RWPE1 (cell line): ENCODE results near the gene PER1.

ENCODE experiments used
- CTCF ChIA-PET: fragments of 350-600 bp; sonication (Branson Sonifier 250); formaldehyde crosslinking; extraction: SDS; loops from one replicate; lab custom pipeline; 2021; lab: Yijun Ruan, JAX
- POLR2A ChIA-PET: fragments of 400-600 bp; formaldehyde crosslinking; extraction: SDS; loops from one replicate; lab custom pipeline; 2020; ENCODE audit warnings: antibody characterized with exemption; ENCODE audit not compliant: low non-redundant PET; lab: Yijun Ruan, JAX
- DNase-seq: peaks from one replicate; pipeline ENCODE4 v3.0.0; 2012; ENCODE audit warnings: low spot score
- H3K27ac ChIP-seq: fragments of 450-650 bp; 2 replicates; pipeline ENCODE4 v1.5.1; 2017
- TF ChIP-seq, protein P1 (sequence below): fragments of 450-650 bp; conservative IDR thresholded peaks from 2 replicates; pipeline ENCODE4 v1.5.1; 2017; ENCODE audit warnings: low read depth, mild to moderate bottlenecking

PER1 gene

DNA sequence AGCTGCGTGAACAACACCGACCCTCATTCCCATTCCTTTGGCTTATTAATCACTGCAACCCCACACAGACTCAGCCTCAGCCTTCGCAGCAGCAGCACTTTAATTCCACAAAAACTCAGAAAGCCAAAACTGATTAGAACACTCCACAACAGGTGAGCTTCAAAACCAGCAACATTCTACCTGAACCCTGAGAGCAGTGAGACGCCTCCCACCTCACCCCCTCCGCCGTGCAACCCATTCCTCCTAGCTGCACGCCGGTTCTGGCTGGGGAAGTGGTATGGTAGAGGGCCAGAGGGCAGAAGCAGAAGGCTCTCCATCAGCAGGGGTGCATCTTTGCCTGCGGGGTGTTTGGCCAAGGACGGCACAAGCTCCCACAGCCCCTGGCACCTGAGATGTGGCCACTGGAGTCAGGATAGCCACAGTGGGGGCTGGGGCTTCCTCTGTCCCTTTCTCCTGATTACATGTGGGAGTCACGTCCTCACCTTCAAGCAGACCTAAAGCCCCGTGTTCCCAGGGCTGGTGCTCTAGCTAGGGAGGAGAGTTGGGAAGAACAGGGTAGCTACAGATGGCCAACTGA is 36.1 kb upstream of the PER1 start:
- peak overlapping the region; percentile 97 for H3K27ac ChIP-seq
- TF ChIP-seq, protein P1, sequence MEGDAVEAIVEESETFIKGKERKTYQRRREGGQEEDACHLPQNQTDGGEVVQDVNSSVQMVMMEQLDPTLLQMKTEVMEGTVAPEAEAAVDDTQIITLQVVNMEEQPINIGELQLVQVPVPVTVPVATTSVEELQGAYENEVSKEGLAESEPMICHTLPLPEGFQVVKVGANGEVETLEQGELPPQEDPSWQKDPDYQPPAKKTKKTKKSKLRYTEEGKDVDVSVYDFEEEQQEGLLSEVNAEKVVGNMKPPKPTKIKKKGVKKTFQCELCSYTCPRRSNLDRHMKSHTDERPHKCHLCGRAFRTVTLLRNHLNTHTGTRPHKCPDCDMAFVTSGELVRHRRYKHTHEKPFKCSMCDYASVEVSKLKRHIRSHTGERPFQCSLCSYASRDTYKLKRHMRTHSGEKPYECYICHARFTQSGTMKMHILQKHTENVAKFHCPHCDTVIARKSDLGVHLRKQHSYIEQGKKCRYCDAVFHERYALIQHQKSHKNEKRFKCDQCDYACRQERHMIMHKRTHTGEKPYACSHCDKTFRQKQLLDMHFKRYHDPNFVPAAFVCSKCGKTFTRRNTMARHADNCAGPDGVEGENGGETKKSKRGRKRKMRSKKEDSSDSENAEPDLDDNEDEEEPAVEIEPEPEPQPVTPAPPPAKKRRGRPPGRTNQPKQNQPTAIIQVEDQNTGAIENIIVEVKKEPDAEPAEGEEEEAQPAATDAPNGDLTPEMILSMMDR, result no peak
- no peak for DNase-seq
- POLR2A ChIA-PET, result interaction anchor here (0.5 to 1.7 kb wide), 3 partner anchors 13 to 29 kb away, joined by 3 to 6 read pairs (median 4); partner anchors contain the start of gene AURKB
- CTCF ChIA-PET, result interaction anchor here (0.7 to 1.2 kb wide), 2 partner anchors 49 to 66 kb away, joined by 3 read pairs; no protein-coding TSS in a partner anchor

DNA sequence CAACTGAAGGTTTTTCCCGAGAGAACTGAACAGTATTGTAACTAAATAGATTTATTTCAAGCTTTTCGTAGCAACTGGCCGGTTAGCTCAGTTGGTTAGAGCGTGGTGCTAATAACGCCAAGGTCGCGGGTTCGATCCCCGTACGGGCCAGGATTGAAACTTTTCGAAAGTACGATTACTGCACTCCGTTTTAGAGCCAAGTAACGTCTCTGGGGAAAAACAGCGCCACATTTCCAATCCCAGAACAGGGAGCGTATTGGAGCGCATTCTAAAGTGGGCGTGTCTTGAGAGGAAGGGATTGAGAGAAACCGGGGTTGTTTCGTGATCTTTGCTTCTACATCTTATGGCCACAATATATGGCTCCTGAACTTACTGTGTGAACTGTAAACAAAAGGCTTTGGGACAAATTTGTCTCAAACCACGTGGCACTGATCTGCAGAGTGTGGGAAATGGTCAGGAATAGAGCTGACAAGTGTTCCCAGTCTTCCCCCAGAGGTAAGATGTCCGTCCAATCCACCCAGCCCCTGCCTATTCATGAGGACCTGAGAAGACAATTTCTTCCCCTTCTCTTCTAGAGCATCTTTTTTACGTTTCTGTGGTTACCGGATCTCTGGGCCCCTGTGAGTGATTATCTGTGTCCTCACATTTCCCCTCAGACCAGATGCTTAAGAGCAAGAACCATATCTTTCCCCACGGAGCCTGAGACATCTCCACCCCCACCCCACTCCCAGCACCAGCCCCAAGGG is 35.5 kb upstream of the PER1 start:
- DNase-seq, result peak; percentile 88
- POLR2A ChIA-PET, result interaction anchor here (0.5 to 1.7 kb wide), 2 partner anchors 14 to 23 kb away, joined by 3 to 6 read pairs; partner anchors contain the start of gene AURKB
- peak overlapping the region; percentile 97 for H3K27ac ChIP-seq
- CTCF ChIA-PET, result interaction anchor here (0.6 to 1.2 kb wide), 6 partner anchors 9 to 108 kb away, joined by 3 to 4 read pairs (median 3); no protein-coding TSS in a partner anchor
- TF ChIP-seq, protein P1, result no peak

DNA sequence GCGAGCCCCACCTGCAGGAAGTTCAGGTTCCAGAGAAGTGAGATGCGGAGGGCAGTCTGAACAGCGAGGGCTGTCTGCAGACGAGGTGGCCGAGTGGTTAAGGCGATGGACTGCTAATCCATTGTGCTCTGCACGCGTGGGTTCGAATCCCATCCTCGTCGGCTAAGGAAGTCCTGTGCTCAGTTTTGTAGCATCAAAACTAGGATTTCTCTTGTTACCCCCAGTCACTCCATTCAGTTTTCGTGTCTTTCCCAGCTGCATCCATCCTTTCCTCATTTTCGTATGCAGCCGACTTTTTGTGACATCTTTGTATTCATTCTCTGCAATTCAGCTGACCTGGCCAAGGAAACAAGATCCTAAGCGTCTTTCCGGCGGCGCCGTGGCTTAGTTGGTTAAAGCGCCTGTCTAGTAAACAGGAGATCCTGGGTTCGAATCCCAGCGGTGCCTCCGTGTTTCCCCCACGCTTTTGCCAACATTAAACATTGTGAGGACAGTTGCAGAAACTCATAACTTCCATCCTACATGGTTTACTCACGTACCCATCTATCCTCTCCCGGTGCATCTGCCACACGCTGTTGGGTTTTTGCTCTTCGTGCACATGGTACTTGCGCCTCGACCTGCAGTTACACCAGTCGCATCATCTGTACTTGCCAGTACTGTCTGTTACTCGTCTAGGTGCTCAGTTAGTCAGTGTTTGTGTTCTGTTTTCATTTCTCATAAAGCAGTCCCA is 34.7 kb upstream of the PER1 start:
- TF ChIP-seq, protein P1, result 0 out of 2 replicates have a peak, but pooled peaks have one; percentile 24
- peak overlapping the region; percentile 97 for H3K27ac ChIP-seq
- CTCF ChIA-PET, result interaction anchor here (0.6 to 1.2 kb wide), 7 partner anchors 9 to 108 kb away, joined by 3 to 4 read pairs (median 3); no protein-coding TSS in a partner anchor
- DNase-seq, result peak; percentile 81
- POLR2A ChIA-PET, result interaction anchor here (1.7 kb wide), 1 partner anchor 24 kb away, joined by 6 read pairs; the partner anchor contains the start of gene AURKB

DNA sequence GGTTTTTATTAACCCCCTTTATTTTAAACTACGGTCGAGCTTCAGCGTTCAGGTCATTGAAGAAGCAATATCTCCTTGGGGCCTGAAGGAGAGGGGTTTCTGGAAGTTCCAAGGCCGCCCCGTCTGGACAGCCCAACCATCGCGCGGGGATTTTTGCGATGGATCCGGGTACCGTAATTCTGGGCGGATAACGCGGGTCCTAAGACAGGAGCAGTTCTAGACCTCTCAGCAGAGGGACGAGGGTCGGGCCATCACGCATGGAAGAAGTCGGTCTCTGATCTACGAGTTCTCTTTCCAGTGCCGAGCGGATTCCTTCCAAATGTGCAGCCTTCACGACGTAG is 34.2 kb upstream of the PER1 start:
- CTCF ChIA-PET, result interaction anchor here (0.6 to 1.0 kb wide), 6 partner anchors 10 to 107 kb away, joined by 3 to 5 read pairs (median 4); no protein-coding TSS in a partner anchor
- POLR2A ChIA-PET, result no interaction called here
- DNase-seq, result no peak
- TF ChIP-seq, protein P1, result no peak
- peak overlapping the region; percentile 97 for H3K27ac ChIP-seq

DNA sequence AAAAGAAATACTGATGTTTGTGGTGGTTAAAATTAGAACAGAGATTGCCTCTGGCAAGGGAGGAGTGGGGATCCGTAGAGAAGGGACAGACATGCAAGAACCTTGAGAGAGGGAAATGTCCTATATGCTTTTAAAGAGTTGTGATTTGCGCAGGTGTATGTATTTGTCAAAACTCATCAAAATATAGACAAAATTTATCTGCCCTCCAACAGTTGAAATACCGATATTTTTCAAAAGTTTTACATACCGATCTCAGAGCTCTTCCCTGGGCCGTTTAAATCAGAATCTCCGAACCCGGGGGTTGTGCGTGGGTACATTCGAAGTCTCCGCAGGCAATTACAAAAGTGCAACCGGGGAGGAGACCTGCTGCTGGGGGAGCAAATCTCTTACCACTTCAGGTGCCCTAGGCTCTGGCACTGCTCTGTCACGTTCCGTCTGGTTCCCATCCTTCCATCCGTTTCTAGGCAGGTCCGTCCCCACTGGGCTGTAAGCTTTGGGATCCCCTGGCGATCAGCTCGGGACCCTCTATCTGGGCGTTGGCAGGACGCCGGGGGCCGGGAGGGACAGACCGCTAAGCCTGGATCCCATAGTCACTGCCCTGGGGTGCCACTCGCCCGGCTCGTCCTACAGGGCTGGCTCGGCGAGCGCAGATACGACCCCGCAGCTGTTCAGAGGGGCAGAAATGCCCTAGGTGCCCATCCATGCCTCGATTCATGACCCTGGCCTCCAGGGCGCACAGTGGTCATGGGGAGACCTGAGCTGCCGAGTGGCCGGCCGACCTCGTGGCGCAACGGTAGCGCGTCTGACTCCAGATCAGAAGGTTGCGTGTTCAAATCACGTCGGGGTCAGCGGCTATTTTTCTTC is 33.6 kb upstream of the PER1 start:
- H3K27ac ChIP-seq, result peak overlapping the region; percentile 97
- ChIA-PET POLR2A (no interaction called here), CTCF (interaction anchor here (0.6 to 1.0 kb wide), 4 partner anchors 9 to 65 kb away, joined by 3 to 5 read pairs (median 3); no protein-coding TSS in a partner anchor)
- peak; percentile 59 for DNase-seq
- TF ChIP-seq, protein P1, result no peak
